HG02943 (cell line): ENCODE measurements around the gene HPCAL4.
A peak's percentile ranks its signal among the peaks of the same experiment; 100 is the strongest.

Experiments used
- ATAC-seq: cut with Tn5 transposase; IDR thresholded peaks from one replicate; pipeline ENCODE4 v1.9.1; 2021; ENCODE audit warnings: mild to moderate bottlenecking, low read depth, moderate library complexity; ENCODE audit not compliant: unreplicated experiment

Gene HPCAL4

DNA sequence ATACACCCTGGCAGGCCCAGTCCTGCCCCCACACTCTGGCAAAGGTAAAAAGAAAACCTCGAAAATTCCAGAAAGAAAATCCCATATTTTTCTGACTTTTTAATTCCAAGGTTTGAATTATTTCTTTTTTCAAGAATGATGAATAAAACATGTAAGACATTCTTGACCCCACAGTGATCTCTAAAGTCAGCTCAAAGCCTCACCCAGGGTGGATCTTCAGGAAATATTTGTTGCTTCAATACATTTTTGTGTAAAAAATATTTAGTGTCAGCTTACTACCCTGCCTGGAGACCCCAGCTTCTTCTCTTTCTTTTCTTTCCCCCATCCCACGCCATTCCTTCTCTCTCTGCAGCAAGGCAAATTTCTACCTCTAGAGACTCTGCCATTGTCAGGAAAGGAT, 12.3 kb downstream of the HPCAL4 start:
- ATAC-seq: no peak

- no peak for ATAC-seq
Observed at GRCh38 chr1:39677645-39678044, 13.6 kb downstream of the HPCAL4 start.

DNA sequence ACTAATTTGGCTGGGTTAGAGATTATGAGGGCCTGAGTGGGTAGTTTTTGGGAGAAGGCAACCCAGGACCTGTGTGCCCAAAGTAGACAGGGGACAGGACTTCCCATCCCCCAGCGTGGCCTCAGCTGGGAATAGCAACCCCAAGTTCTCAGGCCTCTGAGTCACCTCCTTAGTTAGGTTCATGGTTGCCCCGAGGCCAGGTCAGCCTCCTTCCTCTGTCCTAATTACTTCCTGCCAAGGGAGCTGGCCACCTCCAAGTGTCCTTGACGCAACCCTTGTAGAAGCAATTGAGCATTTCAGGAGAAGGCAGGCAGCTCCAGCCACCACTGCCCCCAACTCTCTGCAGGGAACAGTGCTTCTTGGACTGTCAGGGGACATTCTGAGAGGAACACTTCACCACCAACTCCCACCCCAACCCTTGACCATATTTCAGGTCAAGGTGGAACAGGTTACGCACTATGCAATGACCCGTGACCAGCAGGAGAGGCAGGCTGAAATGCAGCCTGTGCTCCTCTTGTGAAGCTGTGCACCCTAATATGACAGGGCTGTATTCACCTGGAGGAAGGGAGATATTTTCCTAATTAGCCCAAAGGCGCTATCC, 14.2 kb downstream of the HPCAL4 start:
- ATAC-seq: no peak

- no peak for ATAC-seq
Observed at GRCh38 chr1:39675220-39675619, 16.0 kb downstream of the HPCAL4 start.

DNA sequence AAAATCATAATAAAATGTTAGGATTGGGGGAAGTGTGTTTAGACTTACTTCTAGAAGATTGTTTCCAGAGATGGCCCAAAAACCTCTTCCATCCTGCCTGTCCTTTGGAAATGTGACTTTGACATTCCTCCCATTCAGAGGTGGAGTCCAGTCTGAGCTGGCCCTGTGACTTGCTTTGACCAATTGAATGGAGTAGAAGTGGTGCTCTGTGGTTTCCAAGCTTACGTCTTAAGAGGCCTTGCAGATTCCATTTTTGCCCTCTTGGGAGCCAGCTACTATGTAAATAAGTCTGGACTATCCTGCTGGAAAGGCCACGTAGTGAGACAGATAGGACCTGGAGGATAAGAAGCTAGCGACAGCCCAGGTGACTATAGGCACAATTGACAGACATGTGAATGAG, 18.0 kb downstream of the HPCAL4 start:
- ATAC-seq: no peak

- ATAC-seq: no peak
Observed at GRCh38 chr1:39672551-39672947, 18.7 kb downstream of the HPCAL4 start.

GRCh38 chr1:39671793-39672550, 19.3 kb downstream of the HPCAL4 start, which contains the start of gene NT5C1A:
Gene NT5C1A (minus strand): TSS chr1:39672107. CDS start chr1:39672038, 69 bp downstream.
- no peak for ATAC-seq

DNA sequence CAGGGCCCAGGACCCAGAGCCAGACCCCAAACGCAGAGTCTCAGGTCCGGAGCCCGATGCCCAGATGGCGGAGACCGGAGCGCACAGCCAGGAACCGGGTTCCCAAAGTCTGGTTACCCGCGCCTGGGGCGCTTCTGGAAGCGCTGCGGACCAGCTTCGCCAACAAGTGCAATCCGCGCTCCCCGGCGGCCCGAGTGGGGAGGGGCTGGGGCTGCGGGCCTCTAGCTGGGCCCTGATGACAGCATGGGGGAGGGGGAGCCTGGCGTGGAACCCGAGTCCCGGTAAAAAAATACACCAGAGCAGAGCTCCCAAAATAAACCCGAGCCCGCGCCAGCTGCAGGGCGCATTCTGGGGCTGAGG, 19.8 kb downstream of the HPCAL4 start:
- no peak for ATAC-seq

DNA sequence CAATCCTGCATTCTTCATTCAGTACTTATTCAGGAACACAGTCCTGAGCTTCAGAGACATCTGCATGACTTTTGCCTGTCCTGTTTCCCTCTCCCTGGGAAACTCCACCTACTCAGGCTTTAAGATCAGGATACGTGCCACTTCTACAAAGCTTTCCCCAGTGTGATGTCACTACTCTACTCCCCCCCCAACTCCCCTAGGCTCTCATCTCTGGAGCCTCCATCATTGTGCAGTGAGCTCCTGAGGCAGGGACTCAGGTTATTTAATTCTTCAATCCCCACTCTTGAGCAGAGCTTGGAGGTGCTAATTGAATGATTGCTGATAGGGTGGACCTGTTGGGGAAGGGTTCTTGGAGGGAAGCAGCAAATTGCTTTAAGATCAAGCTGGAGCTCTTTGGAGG, 20.5 kb downstream of the HPCAL4 start:
- ATAC-seq: no peak

DNA sequence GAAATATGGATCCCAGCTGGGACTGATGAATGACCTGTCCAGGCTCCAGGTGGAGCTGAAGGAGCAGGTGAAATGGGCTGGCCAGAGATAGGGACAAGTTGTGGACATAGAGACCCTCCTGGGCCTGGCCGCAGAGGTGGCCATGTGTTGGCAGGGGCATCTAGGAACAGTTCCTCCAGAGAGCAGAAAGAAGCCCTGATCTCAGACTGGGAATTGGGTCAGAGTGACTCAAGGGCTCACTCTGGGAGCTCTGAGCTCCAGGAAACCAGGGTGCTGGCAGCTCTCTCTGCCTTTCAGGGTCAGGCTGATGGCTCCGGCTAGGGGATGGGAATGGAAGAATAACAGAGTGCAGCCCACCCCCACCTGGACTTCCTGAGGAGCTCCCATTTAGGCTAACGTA, 22.3 kb downstream of the HPCAL4 start:
- ATAC-seq: no peak

GRCh38 chr1:39668111-39668510, 23.1 kb downstream of the HPCAL4 start:
- no peak for ATAC-seq

GRCh38 chr1:39666772-39667171, 24.5 kb downstream of the HPCAL4 start:
- peak; percentile 72 for ATAC-seq

GRCh38 chr1:39663559-39663958, 27.7 kb downstream of the HPCAL4 start:
- ATAC-seq: no peak

DNA sequence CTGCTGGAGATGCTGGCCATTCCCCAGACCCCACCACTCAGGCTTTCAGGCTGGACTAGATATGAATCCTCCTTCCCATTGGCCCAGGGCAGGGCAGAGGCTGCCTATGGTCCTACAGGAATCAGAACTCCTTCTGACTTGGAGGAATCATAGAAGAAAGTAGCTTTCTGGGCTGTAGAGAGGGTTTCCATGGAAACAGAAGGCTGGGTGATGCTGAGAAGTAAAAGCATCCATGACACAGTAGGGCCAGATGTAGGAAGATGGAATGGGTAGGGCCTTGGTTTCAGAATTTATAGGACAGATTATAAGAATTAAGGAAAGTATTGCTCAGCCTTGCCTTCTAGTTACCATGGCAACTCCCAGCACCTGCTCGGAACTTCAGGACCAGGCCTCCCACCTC, 28.4 kb downstream of the HPCAL4 start:
- no peak for ATAC-seq

DNA sequence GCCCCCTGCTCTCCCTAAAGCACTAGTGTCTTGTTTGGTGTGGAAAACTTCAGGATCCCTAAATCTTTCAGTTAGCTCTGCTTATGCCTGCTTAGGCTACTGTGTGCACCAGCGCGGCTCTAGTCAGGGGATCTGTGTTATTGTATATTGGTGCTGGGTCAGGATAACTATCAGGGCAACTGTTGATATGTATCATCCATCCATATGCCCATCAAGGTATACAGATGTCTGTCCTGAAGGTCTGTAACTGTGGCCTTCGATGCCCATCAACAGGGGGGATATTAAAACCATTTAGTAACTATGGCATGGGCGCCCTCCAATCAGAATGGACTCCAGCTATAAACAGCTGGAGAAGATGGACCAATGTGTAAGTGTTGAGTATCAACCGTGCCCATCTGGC, 31.7 kb downstream of the HPCAL4 start:
- ATAC-seq: no peak

- ATAC-seq: no peak
Observed at GRCh38 chr1:39659110-39659509, 32.1 kb downstream of the HPCAL4 start.

- ATAC-seq: no peak
Observed at GRCh38 chr1:39657923-39658485, 33.2 kb downstream of the HPCAL4 start.

DNA sequence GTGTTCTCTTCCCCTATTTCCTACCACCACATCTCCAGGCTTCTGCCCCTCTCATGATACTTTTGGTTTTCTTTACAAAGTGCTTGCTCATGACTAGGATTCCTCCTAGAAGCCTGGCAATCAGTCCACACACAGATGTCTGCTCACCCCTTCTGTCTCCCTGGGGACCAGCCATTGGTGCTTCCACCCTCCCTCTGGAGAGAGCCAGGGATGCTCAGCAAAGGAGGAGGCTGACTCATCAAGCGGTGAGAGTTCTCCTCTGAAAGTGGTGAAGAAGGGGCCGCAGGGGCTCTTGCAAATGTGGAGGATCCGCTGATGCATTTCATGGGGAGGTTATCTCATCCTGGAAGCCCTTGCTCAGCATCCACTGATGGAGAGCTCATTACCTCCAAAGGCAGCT, 33.8 kb downstream of the HPCAL4 start:
- no peak for ATAC-seq

- no peak for ATAC-seq
Observed at GRCh38 chr1:39656391-39656790, 34.8 kb downstream of the HPCAL4 start.

DNA sequence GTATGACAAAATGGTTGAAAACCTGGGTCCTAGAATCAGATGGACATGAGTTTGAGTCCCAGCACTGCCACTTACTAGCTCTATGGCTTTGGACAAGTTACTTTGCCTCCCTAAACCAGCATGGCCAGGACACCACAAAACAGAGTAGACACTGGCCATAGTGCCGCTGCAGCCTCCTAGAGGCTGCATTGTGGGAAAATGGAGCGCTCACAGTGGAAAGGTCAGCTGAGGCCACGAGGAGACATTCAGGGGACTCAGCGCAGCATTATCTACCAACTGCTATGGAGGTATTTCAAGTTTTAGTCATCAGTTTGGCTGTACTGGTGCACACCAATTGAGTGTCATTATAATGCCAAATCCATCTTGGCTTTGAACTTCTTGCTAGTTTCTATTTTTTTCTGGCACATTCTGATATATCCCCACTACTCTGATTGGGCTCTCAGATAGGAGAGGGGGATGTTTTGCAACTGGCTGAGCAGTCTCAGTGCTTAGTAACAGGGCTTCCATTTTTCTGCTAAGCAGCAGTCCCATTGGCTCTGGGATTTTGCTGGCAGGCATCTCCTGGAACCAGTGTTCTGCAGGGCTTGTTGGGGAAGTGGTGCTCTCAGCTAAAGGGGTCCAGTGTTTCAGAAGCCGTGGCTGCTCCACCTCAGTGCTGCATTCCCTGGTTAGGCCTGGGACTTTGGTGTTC, 35.5 kb downstream of the HPCAL4 start:
- ATAC-seq: no peak

GRCh38 chr1:39654291-39654690, 36.9 kb downstream of the HPCAL4 start:
- ATAC-seq: no peak
